Measurements from ENCODE around the gene PSMA7.
"Not testable (repeated sequence)": the region's sequence is repeated elsewhere in the genome, so short reads cannot be mapped to it uniquely, and the experiment has no call there.

The PSMA7 gene

GRCh38 chr20:62155428-62156253, 12.4 kb upstream of the PSMA7 start:
- DNase-seq (ENCODE audit: low read depth): no peak

DNA sequence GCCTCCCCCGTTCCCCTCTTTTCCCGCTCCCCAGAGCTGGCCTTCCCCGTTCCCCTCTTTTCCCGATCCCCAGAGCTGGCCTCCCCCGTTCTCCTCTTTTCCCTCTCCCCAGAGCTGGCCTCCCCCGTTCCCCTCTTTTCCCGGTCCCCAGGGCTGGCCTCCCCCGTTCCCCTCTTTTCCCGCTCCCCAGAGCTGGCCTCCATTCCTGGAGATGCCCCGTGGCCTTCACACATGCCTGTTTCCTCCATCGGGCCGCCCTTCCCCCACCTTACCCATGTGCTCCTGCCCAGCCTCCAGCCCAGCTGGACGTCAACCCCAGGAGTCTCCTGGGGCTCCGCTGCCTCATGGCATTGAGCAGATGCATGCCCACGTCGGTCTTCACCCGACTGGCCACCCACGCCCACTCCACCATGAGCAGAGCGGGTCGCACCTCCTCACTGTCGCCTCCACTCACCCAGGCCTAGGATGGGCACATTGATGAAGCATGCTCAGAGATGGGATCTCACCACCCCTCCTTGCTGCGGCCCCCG, 8.7 kb upstream of the PSMA7 start:
- DNase-seq (ENCODE audit: low read depth): no peak

DNA sequence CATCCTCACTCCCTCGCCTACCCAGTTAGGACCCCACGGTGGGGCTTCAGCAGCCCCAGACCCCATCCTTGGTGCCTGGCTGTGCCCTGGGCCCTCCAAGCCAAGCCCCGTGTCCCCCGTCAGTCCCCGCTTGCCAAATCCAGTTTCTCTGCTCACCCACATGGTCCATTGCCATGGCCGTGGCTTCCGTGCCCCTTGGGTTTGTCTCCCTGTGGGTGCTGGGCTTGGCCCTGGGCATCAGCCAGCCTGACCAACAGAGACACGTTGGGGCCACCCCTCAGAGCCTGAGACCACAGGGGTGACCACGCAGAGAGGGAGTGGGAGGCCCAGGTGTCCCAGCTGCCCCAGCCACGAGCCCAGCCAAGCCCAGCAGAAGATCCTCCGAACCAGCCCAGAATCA, 8.0 kb upstream of the PSMA7 start:
- DNase-seq (ENCODE audit: low read depth): no peak

- DNase-seq (ENCODE audit: low read depth): no peak
These were observed 7.0 kb upstream of the PSMA7 start for GRCh38 chr20:62150310-62150575.

- peak; percentile 33 for DNase-seq (ENCODE audit: low read depth)
These were observed 6.5 kb upstream of the PSMA7 start for GRCh38 chr20:62149532-62150309.

- no peak for DNase-seq (ENCODE audit: low read depth)
These were observed 5.7 kb upstream of the PSMA7 start for GRCh38 chr20:62148908-62149314.

DNA sequence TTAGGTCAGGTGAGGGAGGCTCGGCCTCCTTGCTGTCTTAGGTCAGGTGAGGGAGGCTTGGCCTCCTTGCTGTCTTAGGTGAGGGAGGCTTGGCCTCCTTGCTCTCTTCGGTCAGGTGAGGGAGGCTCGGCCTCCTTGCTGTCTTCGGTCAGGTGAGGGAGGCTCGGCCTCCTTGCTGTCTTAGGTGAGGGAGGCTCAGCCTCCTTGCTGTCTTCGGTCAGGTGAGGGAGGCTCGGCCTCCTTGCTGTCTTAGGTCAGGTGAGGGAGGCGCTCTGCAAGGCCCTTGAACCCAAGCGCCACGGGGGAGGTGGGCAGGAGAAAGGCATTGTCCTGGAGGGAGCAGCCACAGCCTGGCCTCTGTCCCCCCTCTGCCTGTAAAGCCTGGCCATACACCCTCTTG, 5.2 kb upstream of the PSMA7 start:
- not testable (repeated sequence) for DNase-seq (ENCODE audit: low read depth)

- no peak for DNase-seq (ENCODE audit: low read depth)
These were observed 4.3 kb upstream of the PSMA7 start for GRCh38 chr20:62147528-62147927.

GRCh38 chr20:62147125-62147524, 3.9 kb upstream of the PSMA7 start:
- no peak for DNase-seq (ENCODE audit: low read depth)

GRCh38 chr20:62146019-62146755, 3.0 kb upstream of the PSMA7 start:
- no peak for DNase-seq (ENCODE audit: low read depth)

DNA sequence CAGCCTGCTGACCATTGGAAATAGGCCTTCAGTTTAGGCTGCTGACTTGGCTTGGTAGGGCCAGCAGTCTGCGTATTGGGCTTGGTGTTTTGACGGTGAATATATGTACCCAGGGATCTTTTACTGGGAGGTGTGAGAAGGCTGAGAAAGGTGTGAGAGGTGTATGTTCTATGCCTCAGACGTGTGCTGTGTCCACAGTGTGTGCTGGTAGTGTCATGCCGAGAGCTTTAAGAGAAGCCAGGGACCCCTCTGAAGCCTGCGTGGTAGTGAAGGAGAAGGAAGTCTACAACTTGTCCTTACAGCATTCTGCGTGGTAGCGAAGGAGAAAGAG, 2.5 kb upstream of the PSMA7 start:
- no peak for DNase-seq (ENCODE audit: low read depth)

DNA sequence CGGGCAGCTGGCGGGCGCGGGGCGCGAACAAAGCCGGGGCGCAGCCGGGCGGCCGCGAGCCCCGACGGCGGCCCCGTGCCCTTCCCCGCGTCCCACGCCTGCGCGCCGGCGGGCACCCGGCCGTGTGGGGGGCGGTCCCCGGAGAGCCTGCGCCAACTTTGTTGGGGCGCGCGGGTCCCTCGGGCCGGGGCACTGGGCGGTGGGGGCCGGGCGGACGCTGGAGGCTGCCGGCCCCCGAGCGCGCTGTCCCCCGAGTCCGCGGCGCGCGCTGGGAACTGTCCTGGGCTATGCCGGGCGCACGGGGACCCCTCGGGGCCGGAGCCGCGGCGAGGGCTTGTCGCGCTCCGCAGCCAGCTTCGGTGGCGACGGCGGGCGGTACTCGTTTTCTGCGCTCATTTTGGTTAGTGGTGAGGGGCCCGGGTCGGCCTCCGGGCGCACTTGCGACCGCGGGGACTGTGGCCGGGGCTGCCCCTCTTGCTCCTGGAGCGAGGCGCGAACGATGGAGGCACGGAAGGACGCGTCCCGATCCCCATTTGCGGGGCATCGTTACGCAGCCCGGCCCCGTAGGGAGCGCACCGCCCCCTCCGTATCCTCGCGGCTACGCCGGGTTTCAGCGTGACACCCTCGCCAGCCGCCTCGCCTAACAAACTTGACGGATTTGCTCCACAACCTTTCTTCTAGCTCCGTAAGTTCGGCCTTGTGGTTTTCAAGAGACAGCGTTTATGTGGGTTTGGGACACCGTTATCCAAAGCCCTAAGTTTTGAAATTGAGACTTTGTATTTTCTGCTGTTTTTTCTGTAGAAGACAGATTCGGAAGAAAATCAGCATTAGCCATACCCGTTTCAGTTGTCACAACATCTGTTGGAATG, 997 bp upstream of the PSMA7 start:
- peak; percentile 83 for DNase-seq (ENCODE audit: low read depth)

DNA sequence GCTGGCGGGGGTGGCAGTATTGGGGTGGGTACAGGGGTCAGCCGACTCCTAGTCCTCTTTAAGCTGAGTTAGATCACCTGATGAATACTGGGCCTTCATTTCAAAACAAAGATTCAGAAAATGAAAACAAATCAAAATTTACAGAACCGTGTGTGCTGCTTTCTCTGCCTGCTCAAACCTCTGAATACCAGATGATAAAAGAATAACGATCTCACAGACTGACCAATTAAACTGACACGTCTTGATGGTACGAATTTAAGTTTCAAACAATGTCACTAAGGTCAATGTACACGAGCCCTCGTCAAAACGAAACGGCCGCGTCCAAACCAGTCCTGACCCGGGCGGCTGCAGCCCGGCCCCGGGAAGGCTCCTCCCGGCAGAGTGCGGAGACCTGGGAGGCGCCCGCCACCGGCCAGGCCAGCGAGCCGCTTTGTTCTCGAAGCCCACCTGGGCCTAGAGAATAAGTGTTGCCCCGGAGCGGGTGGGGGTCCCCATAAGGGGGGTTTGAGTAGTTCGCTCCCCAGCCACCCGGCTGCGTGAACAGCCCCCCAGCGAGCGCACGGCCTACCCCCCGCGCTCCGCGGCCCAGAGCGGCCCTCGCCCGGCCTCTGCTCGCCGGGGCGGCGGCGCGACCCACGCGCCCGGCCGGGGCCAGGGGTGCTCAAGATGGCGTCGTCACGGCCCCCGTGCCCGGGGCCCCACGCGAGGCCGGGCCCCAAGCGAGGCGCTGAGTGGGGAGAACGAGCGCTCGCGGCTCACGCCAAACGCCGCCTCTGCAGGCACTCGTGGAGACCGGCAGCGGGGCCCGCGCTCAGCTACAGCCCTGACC, 728 bp downstream of the PSMA7 start:
- DNase-seq (ENCODE audit: low read depth): no peak

DNA sequence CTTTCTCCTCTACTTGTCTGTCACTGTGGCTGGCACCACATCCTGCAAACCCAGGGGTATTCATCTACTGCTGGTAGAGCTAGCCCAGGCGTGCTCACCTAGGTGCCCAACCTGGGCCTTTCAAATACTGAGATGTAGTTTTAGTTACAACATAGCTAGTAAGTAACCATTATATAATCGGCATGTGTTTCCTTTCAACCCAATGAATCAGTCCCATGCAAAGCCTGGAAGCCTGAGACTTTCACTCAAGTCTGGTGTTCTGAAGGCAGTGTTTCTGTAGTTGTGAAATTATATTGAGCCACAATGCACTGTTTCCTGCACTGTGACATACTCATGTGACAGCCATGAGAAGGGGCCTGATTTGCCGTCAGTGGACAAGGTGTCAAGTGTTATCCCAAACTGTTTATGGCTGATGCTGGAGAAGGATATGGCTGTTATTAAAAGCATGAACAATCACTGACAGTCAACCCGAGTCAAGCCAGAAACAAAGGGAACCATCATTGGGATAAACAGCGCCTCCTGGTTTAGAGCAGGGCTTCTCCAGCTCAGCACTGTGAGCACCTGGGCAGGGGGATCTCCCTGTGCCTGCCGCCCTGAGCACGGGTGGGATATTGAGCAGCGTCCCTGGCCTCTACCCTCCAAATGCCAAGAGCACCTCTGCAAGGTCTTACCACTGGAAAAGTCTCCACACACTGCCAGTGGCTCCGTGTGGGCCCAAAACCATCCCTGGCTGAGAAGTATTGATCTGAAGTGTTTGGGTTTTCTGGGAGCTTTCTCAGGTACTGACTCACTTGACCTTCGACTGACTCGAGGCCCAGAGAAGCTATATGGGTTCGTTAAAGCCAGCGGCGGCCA, 1.6 kb downstream of the PSMA7 start:
- peak; percentile 63 for DNase-seq (ENCODE audit: low read depth)

DNA sequence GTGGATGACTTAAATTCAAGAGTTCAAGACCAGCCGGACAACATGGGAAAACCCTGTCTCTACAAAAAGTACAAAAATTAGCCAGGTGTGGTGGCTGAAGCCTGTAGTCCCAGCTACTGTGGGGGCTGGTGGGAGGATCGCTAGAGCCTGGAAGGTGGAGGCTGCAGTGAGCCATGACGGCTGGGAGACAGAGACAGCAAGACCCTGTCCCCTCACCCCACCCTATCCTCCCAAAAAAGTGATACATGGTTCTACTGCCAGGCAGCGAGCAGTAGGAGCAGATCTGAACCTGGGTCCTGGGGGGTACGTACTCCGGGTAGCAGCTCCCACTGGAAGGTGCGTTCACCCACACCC, 2.2 kb downstream of the PSMA7 start:
- DNase-seq (ENCODE audit: low read depth): no peak

GRCh38 chr20:62139636-62140035, 3.6 kb downstream of the PSMA7 start:
- no peak for DNase-seq (ENCODE audit: low read depth)

DNA sequence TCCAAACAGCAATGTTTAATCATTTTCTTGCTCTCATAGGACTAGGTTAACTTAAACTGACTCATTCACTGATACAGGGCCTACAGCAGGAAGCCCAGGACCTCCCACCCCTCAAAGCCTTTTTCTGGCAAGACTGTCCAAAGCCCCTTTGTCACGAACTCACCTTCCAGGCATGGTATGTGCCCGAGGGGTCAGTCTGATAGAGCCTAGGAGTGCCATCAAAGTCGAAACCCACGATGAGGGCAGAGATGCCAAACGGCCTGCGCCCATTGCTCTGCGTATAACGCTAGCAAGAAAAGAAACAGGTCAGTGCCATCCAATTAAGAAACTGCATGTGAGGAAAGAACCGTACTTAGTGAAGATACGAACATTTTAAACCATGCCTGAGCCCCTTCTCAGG, 4.3 kb downstream of the PSMA7 start:
- no peak for DNase-seq (ENCODE audit: low read depth)

- DNase-seq (ENCODE audit: low read depth): no peak
These were observed 5.0 kb downstream of the PSMA7 start for GRCh38 chr20:62138204-62138543.

DNA sequence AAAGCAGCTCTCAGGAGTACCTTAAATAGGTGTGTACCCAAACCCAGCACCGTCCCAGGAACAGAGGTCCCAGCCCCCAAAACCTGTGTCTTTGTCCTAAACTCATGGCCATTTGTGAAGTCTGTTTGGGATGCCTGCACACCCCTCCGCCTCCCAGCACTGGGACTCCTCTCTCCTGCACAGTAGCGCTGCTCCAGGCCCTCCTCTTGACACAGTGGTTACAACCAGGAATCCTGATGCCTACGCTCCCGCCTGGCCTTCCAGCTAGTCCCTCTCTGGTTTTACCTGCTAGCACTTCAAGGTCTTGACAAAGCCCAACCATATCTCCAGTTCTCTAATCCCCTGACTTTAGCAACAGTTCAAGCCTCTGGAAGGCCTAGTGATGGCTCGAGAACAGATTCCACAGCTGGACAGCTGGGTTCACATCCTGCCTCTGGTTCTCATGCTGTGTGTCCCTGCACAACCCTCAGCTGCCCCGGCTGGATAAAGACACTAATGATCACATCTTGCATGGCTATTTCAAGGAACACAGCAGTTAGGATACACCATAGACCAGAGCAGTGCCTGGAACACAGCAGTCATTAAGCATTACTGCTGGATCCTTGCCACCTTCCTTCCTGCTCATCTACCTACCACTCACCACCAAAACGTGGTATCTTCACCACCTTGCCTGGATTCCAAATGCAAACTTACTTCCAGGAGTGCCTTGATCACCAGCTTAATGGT, 5.6 kb downstream of the PSMA7 start:
- DNase-seq (ENCODE audit: low read depth): no peak

DNA sequence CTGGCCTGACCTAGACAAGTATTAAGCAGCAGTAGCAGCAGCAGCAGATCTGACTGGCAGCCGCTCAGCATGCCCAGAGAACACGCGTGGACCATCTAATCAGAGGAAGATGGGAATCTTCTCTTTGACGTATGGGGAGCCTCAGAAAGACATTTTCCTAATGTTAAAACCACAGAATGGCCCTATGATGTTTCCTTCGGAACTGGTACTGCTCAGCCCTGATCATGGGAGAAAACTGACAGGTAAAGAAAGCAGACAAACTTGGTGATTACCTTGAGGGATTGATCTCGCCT, 6.2 kb downstream of the PSMA7 start:
- no peak for DNase-seq (ENCODE audit: low read depth)

Data from iris pigment epithelial cell (primary cell).